ENCODE data around the gene NACC2. TPM values are rescaled to one million over a fixed set of nuclear protein-coding genes. Genes with fewer than 3 reads are reported as not detected.

The NACC2 gene
- total and polyA plus RNA-seq, 7 donors = 8.5 to 33.5 (median 18.4) TPM

GRCh38 chr9:136119883-136120393 lies 24.8 kb upstream of the NACC2 start:
- H3K36me3 ChIP-seq (ENCODE audit: insufficient read depth in 1 of 2, low read depth in 1 of 2) = peaks cover 2 to 14% of the 10 kb centered on the region in 2 donors
- no peaks in the 10 kb centered on the region for H3K27me3 ChIP-seq (ENCODE audit: insufficient read depth in 3 of 3, low read length in 2 of 3)
- no peak for TF ChIP-seq CTCF (IDR thresholded peaks at IDR 0.05)
- intact Hi-C loops (cut with DNase I) = loop anchor here (5.0 to 10.0 kb wide), 4 partner anchors 33 to 515 kb away; partner anchors contain the start of gene KCNT1 (in 1 of the 2)
- H3K4me3 ChIP-seq = peak overlapping the region; percentile 93
- H3K9me3 ChIP-seq = no peaks in the 10 kb centered on the region
- peak overlapping the region; percentile 96 for H3K27ac ChIP-seq
- WGBS, 3 donors = 33 to 58% (median 38%) methylated on average over 11 of the region's 11 CpGs
- ATAC-seq = no peak
- DNase-seq = no peak
- peaks cover 27% of the 10 kb centered on the region for H3K4me1 ChIP-seq

GRCh38 chr9:136119061-136119882 lies 24.2 kb upstream of the NACC2 start:
- DNase-seq = peak; percentile 51 to 77
- H3K4me1 ChIP-seq = peaks cover 27% of the 10 kb centered on the region
- intact Hi-C loops (cut with DNase I) = no loop called here

GRCh38 chr9:136118320-136119060 lies 23.4 kb upstream of the NACC2 start, which contains the start of gene TMEM250:
Gene TMEM250, minus strand, starts transcription at chr9:136118875. Its CDS starts 1,975 bp downstream, at chr9:136116900.
- peaks cover 27% of the 10 kb centered on the region for H3K4me1 ChIP-seq

More at GRCh38 chr9:136119061-136119882, 24.2 kb upstream of the NACC2 start:
- peak overlapping the region; percentile 93 for H3K4me3 ChIP-seq
- peaks cover 2 to 19% of the 10 kb centered on the region in 2 donors for H3K36me3 ChIP-seq (ENCODE audit: insufficient read depth in 1 of 2, low read depth in 1 of 2)
- no peaks in the 10 kb centered on the region for H3K9me3 ChIP-seq
- 1 to 3% (median 1%) methylated on average over 47 to 64 of the region's 64 CpGs for WGBS, 3 donors
- H3K27ac ChIP-seq = peak overlapping the region; percentile 96
- no peaks in the 10 kb centered on the region for H3K27me3 ChIP-seq (ENCODE audit: insufficient read depth in 3 of 3, low read length in 2 of 3)
- TF ChIP-seq CTCF (IDR thresholded peaks at IDR 0.05) = peak; percentile 1
- peak in 3 of 4 donors; percentile 4 to 32 (median 22) for ATAC-seq

GRCh38 chr9:136117916-136118319 lies 22.8 kb upstream of the NACC2 start:
- no peak for TF ChIP-seq CTCF (IDR thresholded peaks at IDR 0.05)
- no peaks in the 10 kb centered on the region for H3K27me3 ChIP-seq (ENCODE audit: insufficient read depth in 3 of 3, low read length in 2 of 3)
- ATAC-seq (peak in 3 of 4 donors; percentile 2 to 11 (median 10)), DNase-seq (no peak)
- peaks cover 2 to 31% of the 10 kb centered on the region in 2 donors for H3K36me3 ChIP-seq (ENCODE audit: insufficient read depth in 1 of 2, low read depth in 1 of 2)
- intact Hi-C loops (cut with DNase I) = no loop called here
- H3K4me1 ChIP-seq = peaks cover 24% of the 10 kb centered on the region
- WGBS, 3 donors = 0 to 2% (median 0%) methylated on average over 28 to 36 of the region's 36 CpGs
- no peaks in the 10 kb centered on the region for H3K9me3 ChIP-seq
- H3K4me3 ChIP-seq = peak overlapping the region; percentile 93
- H3K27ac ChIP-seq = peak overlapping the region; percentile 96

More at GRCh38 chr9:136118320-136119060, 23.4 kb upstream of the NACC2 start, which contains the start of gene TMEM250:
- peak; percentile 5 for TF ChIP-seq CTCF (IDR thresholded peaks at IDR 0.05)
- Histone ChIP-seq H3K4me3 (peak within 1 kb of the TSS; percentile 93), H3K27me3 (ENCODE audit: insufficient read depth in 3 of 3, low read length in 2 of 3) (no peaks in the 10 kb centered on the region), H3K9me3 (no peaks in the 10 kb centered on the region), H3K36me3 (ENCODE audit: insufficient read depth in 1 of 2, low read depth in 1 of 2) (peaks cover 2 to 25% of the 10 kb centered on the region in 2 donors), H3K27ac (peak within 1 kb of the TSS; percentile 96)
- WGBS, 3 donors = 0 to 1% (median 0%) methylated on average over 62 to 112 of the region's 112 CpGs
- intact Hi-C loops (cut with DNase I) = no loop called here
- ATAC-seq (peak; percentile 87 to 92 (median 88)), DNase-seq (peak; percentile 97 to 99)
